HG03354 (cell line): ENCODE results near the gene CEACAM3.
"Not testable (repeated sequence)": the region's sequence is repeated elsewhere in the genome, so short reads cannot be mapped to it uniquely, and the experiment has no call there.

Source experiments
- ATAC-seq: cut with Tn5 transposase; IDR thresholded peaks from one replicate; pipeline ENCODE4 v1.9.1; 2021; ENCODE audit warnings: mild to moderate bottlenecking; ENCODE audit not compliant: unreplicated experiment, poor library complexity, severe bottlenecking

CEACAM3 gene

GRCh38 chr19:41796362-41796761 lies at the start of gene CEACAM3:
Gene CEACAM3 (plus strand): TSS chr19:41796587. CDS start chr19:41796678, 91 bp downstream.
- no peak for ATAC-seq

DNA sequence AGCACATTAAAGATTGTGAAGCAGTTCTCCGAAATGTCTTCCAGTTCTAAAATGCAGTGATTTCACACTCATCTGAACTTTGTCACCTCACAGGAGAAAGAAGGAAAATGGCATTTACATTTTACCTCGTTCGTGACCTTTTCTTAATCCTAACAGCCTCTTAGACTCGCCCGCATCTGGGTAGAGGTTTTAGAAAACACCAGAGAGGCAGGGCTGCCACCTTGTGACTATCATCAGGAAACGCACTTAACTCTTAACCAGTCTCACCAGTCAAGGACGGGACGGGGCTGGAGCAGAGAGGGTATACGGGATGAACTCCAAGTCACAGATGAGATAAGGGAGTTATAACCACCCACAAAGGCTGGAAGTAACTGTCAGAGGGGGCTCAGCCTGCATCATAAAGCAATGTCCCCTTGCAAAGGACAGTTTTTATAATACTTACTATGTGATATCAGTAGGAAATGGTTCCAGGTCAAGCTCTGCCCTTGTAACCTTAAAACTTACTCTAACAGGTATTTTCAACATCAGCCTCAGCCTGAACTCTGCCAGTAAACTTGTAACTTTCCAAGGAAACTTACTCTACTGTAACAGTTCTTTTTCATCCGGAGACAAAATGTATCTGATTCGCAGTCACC lies 49.7 kb upstream of the CEACAM3 start:
- ATAC-seq, result no peak

DNA sequence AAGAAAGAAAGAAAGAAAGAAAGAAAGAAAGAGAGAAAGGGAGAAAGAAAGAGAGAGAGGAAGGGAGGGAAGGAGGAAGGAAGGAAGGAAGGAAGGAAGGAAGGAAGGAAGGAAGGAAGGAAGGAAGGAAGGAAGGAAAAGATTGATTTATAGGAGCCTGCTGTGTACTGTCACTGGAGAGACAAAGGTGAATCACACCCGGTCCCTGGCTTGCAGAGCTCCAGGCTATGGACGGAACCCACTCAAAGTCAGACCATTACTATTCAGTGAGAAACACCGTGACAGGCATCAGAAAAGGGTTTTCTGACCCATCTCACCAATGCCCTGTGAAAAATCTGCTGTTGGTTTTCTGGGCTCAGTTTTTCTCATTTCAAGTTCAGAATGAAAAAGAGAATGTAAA lies 48.4 kb upstream of the CEACAM3 start:
- ATAC-seq, result no peak

DNA sequence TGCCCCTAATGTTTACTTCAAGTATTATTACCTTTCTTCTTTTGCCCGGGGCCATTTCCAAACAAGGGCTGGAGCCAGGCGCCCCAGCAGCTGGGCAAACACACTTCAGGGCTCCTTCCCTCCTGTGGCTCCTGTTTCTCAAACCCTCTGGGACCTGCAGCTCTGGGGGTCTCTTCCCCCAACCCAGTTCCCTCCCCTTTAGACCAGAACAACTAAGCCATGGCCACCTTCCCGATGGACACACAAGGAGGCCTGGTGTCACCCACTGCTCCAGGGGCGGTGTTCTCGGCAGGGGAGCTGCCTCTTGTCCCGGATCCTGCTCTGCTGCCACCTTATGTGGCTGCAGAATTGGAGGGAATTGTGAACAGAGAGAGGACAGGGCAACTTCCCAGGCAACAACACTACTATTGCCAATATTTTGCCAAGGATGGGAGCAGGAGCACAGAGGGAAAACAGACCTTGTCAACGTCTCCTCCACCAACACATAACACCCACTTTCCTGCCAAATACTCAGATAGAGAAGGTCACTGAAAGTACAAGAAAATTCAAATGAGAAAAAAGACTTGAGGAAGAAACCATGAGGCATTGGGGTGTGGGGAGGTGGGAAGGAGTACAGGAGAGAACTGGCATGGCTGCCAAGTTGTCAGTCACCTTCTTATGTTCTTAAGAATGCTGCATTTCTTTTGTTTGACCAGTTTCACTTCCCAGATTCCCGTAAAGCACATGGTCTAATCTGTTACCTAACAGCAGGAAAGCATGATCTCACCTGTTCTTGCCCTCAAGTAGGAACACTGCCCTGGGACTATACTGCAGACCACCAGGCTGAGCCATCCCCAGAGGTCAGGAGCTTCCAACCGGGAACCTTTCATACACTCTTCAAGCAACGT lies 45.9 kb upstream of the CEACAM3 start:
- ATAC-seq, result not testable (repeated sequence)

DNA sequence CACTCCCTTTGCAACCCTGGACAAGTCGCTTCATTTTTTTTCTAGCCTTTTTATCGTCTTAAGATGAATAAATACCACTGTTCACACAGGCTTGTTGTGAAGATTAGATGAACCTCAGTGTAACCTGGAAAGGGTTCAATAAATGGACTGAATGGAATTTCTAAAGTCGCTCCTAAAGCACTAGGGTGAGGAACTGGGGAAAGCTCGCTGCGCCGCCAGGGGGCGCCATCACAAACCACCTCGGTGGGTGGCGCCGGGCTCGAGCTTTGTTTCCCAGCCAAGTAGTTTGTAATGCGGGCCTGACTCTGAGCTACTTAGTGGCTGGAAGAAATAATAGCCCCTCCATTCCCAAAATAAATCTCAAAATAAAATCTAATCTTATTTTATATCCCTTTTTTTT lies 43.2 kb upstream of the CEACAM3 start:
- ATAC-seq, result no peak

DNA sequence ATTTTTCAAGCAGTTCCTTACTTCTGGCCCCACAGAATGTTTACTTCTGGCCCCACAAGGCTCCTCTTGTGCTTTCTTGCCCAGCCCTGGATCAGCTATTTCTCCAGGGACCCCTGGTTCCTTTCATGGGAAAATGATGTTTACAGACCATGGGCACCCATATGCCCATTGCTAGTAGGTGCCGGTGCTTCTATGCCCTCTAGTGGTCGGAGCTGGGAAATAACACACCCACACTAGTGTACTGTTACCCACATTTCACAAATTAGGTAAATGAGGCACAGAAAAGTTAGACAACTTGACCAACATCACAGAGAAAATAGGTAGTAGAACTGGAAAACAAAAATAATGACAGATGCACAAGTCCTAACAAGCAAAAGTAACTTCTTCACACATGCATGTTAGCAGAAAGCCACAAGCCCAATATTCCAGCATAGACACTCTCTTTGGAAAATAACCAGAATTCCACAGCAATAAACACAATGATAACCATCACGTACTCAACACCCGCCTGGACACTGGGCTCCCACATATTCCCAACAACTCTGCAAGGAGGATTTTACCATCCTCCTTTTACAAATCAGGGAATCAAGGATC lies 42.4 kb upstream of the CEACAM3 start:
- peak; percentile 60 for ATAC-seq

GRCh38 chr19:41755328-41755913 lies 41.0 kb upstream of the CEACAM3 start, which contains the start of gene CEACAM6:
Gene CEACAM6 (plus strand): TSS chr19:41755530. CDS start chr19:41755639, 109 bp downstream.
- ATAC-seq, result no peak

GRCh38 chr19:41758846-41759245 lies 37.5 kb upstream of the CEACAM3 start:
- ATAC-seq, result no peak

DNA sequence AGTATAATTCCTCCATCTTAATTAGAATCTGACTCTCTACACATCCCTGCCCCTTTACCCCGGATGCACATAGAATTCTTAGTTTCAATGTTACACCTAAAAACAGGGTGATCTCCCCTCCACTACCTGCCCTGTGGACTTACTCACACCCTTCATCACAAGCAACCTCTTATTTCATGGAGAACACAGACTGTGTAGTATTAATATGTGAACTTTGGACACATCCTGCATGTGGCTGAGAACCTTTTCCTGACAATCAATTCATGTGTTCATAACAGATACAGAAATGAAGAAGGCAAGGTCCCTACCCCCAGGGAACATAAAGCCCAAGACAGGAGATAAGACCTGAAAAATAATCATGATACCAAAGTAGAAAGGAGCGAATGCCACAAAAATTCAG lies 29.3 kb upstream of the CEACAM3 start:
- ATAC-seq, result no peak

- ATAC-seq, result not testable (repeated sequence)
These were observed 28.3 kb upstream of the CEACAM3 start for GRCh38 chr19:41768105-41768504.

DNA sequence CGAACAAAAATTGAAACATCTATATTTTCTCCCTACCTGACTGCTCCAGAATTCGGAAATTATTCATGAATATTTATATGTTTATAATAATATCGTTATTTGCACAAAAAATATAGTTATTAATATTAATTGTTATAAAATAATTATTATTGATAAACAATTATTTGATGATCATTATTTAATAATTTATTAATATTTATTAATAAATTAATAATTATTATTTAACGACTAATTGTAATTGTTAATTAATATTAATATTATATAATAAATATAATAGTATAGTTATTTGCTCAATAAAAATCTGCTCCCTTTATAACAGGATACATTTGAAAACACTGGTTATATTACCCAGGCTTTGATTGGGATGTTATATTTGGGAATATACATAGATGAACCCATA lies 26.8 kb upstream of the CEACAM3 start:
- ATAC-seq, result no peak

DNA sequence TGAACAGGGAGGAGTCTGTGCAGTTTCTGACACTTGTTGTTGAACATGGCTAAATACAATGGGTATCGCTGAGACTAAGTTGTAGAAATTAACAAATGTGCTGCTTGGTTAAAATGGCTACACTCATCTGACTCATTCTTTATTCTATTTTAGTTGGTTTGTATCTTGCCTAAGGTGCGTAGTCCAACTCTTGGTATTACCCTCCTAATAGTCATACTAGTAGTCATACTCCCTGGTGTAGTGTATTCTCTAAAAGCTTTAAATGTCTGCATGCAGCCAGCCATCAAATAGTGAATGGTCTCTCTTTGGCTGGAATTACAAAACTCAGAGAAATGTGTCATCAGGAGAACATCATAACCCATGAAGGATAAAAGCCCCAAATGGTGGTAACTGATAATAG lies 25.0 kb upstream of the CEACAM3 start:
- ATAC-seq, result no peak

GRCh38 chr19:41774515-41774980 lies 21.8 kb upstream of the CEACAM3 start:
- no peak for ATAC-seq

GRCh38 chr19:41776700-41777099 lies 19.7 kb upstream of the CEACAM3 start:
- no peak for ATAC-seq

DNA sequence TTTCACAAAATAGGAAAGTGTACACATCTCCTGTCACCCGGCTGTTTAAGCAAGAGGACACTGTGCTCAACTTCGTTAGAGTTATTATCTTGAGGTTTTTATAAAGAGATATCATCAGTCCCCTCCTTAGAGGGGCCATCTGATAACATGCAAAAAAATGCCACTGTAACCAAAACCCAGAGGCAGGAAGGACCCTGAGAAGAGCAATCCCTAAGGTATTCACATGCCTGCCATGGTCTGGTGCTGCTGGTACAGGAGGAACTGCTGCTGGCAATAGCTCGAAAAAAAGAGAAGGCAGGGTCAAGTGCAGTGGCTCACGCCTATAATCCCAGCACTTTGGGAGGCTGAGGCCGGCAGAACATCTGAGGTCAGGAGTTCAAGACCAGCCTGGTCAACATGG lies 12.8 kb upstream of the CEACAM3 start:
- no peak for ATAC-seq

DNA sequence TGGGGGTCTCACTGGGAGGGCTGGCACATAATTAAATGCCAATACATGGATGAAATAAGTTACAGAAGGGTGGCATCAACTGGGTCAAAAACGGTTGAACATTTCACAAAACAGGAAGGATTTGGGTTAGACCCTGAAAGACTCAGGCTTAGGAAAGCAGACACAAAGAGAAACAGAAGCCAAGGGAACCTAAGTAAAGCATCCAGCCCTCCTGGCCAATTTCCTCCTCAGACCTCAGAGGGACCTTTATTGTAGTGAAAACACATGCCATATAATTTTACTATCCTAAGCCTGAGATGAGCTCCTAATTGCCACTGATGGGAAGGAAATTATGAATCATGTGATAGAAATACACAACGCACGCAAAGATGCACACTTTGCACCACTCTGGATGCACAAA lies 12.1 kb upstream of the CEACAM3 start:
- ATAC-seq, result no peak

GRCh38 chr19:41784743-41785142 lies 11.6 kb upstream of the CEACAM3 start:
- ATAC-seq, result no peak

DNA sequence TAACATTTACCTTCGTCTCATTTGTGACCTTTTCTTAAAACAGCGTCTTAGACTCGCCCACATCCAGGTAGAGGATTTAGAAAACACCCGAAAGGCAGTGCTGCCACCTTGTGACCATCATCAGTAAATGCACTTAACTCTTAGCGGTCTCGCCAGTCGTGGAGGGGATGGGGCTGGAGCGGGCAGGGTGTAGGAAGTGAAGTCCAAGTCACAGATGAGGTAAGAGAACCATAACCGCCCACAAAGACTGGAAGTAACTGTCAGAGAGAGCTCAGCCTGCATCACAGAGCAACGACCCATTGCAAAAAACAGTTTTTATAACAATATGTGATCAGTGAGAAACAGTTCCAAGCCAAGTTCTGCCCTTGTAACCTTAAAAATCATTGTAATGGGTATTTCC lies 10.7 kb upstream of the CEACAM3 start:
- ATAC-seq, result no peak

- no peak for ATAC-seq
These were observed 9.3 kb upstream of the CEACAM3 start for GRCh38 chr19:41787055-41787454.

DNA sequence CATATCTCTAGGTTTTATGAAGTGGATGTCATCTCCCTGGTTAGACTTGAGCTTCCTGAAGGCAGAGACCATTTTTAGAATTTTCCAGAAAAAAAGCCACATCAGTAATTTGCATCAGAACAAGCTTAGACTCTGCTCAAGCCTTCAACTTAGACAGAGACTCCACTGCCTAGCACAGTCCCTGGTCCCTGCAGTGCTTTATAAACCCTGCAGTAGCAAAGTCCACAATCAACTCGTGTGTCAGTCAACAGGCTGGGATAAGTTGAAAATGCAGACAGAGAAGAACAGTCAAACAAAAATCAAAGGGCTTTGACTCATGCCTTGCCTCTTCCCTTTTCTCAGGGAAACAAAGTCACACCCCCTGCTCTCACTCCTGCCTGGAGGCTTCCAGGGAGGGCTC lies 7.9 kb upstream of the CEACAM3 start:
- not testable (repeated sequence) for ATAC-seq
